Measurements from ENCODE around the gene NBPF1.
"Not testable (repeated sequence)": the region's sequence is repeated elsewhere in the genome, so short reads cannot be mapped to it uniquely, and the experiment has no call there.

NBPF1 gene

DNA sequence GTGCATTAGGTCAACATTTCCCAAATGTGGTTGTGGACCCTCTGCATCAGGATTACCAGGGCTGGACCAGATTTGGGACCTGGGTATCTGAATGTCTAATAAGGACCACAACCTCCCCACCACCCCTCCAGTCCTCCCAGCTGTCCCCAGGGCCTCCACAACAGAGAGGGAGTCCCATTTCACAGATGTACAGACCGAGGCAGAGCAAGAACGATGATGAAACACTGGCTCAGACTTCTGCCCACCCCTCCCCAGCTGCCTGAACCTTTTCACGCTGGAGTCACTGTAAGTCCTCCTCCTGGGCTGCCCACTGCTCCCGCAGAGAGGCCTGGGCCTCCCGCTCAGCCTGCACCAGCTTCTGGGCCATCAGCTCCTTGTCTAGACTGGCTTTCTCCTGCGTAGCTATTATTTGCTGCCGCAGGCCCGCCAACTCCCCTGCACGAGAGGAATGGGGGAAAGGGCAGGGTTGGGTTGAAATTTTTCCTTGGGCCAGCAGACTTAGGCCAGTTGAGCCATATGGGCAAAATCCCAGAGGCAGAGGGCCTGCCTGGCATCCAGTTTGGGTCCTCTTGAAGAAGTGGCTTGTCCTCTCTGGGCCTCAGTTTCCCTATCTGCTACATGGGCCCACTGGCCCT, 8.4 kb upstream of the NBPF1 start:
- DNase-seq = not testable (repeated sequence)

GRCh38 chr1:16621300-16621658, 7.9 kb upstream of the NBPF1 start:
- no peak for DNase-seq

DNA sequence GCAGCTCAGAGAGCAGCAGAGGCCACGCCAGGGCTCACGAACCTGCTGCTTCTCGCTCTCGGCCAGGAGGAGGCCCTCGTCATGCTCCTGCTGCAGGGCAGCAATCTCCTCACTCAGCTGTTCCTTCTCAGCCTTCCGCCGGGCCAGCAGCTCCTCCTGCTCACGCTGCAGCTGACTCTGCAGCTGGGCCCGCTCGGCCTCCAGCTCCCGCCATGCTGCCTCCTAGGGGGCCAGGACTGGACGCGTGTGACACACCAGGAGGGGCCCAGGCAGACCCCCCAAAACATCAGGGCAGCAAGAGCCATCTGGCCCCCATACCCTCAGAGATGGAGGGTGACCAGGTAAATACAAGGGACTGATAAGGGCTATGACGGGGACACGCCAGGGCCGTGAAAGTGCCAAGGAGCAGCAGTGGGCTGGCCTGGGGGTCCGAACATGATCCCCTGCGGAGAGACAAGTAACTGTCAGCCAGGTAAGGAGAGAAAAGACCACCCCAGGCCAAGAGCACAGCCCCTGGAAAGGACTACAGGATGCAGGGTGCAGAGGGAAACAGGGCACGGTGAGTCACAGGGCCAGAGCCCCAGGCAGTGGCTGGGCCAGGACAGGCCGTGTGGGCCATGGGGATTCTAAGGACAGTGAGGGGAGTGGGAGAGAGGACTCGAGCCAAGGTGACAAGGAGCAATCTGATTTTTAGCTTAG, 6.6 kb upstream of the NBPF1 start:
- DNase-seq = not testable (repeated sequence)

DNA sequence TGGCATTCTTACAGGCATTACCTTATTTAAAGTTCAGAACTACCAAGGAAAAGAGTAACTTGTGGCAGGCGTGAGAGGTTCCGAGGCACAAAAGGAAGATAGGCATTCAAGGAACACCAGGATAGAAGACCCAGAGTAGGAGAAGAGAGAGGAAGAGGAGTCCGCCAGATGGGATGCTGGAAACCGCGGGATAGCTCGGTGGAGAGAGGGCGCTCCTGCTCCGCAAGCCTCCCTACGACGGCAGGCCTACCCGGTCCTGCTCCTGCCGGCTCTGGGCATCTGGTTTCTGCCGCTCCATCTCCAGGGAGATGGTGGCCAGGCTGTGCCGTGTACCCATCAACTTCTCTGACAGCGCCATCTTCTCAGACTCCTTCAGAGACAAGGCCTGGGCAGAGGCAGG, 5.4 kb upstream of the NBPF1 start:
- peak in 1 of 2 experiments; percentile 43 for DNase-seq

DNA sequence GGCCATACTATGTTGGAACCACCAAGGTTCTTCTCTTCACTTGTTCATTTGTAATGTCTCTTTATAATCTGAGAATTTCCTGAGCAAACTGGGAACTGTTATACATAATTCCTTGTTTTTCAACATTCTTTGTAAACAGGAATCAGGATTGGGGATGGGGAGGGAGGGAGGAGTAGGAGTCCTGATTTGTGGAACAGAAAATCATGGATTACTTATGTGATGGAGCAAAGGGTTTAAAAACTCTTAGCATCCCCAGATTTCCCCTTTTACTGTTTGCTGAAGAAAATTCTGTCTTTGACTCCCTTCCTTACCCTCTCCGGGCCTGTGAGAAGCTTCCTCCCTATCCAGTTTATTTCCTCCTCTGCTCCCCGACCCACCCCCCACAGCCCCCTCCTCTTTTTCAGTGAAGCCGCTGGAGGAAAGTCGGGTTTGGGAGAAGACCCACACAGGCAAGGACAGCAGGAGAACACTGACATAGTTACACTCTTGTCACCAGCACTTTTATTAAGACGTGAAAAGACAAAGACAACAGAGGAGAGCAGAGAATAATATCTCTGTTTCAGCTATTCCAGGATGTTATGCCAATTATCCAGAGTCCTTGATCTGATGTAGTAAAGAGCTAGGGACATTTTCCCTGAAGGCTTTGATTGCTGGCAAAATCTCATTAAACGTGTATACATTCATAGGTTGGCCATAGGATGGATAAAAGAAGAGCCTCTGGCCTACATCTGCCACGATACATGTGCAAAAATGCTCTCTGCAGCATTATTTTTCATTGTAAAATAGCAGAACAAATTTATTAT, 4.6 kb upstream of the NBPF1 start:
- no peak for DNase-seq

GRCh38 chr1:16617114-16617631, 3.8 kb upstream of the NBPF1 start:
- no peak for DNase-seq

DNA sequence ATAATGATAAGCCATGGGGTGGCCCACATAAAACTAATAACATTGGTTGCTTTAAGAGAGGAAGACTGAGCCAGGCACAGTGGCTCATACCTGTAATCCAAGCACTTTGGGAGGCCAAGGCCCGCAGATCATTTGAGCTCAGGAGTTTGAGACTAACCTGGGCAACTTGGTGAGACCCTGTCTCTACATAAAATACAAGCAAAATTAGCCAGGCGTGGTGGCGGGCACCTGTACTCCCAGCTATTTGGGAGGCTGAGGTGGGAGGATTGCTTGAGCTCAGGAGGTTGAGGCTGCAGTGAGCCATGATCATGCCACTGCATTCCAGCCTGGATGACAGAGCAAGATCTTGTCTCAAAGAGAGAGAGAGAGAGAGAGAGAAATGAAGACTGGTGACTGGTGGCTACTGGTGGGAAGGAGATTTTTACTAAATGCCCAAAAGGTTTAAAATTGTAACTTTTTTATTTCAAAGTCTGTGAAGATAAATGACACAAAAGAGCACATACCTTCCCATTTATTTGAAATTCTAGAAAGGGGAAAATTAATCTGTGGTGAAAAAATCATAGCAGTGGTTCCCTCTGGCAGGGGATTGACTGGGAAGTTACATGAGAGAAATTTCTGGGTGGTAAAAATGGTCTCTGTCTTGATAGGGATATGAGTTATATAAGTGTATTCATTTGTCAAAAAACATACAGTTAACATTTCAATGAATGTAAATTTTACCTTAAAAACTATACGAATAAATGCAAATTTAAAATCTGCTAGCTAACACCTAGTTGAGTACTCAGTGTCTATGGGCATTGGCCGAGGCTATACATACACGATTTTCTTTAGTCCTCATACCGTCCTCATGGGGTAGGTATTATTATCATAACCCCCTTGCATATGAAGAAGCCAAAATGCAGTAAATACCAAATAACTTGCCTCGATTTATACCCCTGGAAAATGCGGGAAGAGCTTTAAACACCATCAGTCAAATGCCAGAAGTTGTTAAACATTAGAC, 2.2 kb upstream of the NBPF1 start:
- no peak for DNase-seq

- DNase-seq = no peak
Measured at GRCh38 chr1:16614361-16615252, 1.2 kb upstream of the NBPF1 start.

DNA sequence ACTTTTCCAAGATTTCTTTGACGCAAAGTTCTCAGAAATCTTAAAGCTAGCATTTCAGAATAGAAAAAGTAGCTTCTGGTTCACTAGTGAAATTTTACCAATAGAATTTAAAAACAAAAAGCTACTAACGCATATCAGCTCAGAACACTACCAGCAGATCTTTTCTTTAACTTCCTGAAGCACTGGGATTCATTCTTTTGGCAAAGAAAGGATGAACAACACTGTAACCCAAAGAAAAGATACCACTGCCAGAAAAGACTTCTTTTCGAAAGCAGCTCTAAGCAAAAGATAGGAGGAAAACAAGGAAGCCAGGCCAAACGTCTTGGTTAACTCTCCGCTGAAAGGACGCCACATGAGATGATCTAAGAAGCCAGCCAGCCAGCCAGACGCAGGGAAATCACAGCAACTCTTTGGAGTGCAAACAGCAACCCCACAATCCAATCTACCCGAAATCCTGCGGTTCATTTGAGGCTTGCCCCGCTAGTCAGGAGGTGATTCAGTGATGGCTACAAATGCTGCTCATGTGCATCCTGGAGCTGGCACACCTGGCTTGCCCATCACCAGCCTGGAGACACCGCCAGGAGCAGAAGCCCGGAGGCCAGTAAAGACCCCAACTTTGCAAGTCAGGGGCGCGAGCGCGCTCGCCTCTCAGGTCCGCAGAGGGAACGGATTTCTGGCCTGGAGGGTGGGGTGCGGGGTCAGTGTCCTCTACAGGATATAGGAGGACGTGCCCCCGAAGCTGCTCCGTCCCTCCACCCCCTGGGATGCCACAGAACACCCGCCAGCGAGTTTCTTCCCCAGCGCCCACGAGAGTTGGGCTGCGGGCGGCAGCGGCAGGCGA, 812 bp downstream of the NBPF1 start:
- peak in 1 of 2 experiments; percentile 69 for DNase-seq

DNA sequence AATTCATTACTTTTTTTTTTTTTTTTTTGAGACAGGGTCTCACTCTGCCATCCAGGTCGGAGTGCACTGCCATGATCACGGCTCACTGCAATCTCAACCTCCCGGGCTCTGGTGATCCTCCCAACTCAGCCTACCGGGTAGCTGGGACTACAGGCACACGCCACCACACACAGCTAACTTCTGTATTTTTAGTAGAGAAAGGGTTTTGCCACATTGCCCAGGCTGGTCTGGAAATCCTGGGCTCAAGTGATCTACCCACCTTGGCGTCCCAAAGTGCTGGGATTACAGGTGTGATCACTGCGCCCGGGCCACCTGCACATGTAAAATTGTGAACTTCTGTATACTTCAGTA, 1.4 kb downstream of the NBPF1 start:
- DNase-seq = not testable (repeated sequence)

DNA sequence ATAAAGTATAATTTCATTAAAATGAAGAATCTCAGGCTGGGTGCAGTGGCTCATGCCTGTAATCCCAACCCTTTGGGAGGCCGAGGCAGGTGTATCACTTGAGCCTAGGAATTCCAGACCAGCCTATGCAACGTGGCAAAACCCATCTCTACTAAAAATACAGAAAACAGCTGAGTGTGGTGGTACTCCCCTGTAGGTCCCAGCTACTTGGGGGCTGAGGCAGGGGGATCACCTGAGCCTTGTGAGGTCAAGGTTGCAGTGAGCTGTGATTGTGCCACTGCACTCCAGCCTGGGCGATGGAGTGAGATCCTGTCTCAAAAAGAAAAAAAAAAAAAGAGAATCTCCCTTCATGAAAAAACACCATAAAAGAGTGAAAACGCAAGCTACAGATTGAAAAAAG, 2.2 kb downstream of the NBPF1 start:
- not testable (repeated sequence) for DNase-seq

DNA sequence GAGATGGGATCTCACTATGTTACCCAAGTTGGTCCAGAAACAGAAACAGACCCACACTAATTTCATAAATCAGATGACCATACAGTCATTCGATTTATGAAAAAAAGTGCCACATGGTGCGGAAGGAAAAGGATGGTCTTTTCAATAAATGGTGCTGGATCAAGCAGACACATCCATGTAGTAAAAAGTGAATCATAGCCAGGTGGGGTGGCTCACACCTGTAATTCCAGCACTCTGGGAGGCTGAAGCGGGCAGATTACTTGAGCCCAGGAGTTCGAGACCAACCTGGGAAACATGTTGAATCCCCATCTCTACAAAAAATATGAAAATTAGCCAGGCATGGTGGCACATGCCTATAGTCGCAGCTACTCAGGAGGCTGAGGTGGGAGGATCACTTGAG, 2.8 kb downstream of the NBPF1 start:
- not testable (repeated sequence) for DNase-seq

DNA sequence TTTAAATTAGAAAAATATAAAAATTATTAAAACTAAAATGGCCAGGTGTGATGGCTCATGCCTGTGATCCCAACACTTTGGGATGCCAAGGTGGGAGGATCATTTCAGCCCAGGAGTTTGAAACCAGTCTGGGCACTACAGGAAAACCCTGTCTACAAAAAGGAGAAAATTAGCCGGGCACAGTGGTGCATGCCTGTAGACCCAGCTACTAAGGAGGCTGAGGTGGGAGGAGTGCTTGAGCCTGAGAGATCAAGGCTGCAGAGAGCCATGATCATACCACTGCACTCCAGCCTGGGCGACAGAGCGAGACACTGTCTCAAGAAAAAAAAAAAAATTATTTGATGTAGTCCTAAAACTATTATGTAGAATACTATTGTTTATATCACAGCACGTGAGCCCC, 3.6 kb downstream of the NBPF1 start:
- DNase-seq = not testable (repeated sequence)

GRCh38 chr1:16608838-16609560, 4.4 kb downstream of the NBPF1 start:
- DNase-seq = no peak

DNA sequence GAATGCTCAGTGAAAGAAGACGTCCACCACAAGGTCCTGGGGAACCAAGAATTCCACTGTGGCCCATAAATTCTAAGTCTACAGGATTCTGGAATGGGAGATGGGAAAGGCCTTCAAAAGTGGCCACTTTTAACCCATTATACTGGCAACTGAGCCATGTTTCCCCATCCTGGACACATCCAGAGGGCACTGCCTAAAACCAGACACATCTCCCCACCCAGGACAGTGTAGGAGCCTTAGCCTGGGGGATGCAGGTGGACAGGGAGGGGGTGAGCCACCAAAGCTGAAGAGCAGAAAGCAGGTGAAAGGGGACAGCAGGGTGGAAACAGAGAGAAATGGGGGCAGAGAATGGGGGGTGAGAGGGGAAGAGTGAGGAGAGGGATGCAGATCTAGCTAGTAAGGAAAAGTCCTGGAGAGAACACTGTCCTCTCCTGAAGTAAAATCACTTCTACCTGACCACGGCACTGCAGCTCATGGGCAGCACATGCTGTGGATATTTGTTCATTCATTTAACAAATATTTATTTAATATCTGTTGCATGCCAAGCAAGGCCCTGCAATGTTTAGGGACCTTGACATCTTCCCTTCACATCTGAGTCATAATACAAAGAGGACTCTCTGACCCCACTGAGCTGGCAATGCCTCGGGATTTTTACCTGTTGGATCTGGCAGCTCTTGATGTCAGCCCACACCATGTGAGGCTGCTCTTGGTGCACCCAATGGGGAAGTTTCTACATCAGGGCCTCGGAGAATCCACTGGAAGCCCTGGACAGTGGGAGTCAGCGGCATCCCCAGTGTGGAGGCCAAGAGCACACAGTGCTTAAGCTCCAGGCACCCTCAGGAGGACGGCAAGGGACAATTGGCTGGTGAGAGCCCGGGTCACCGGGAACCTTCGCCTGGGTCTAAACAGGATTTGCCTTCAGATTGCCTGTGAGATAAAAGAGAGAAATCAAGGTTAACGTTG, 5.2 kb downstream of the NBPF1 start:
- not testable (repeated sequence) for DNase-seq

DNA sequence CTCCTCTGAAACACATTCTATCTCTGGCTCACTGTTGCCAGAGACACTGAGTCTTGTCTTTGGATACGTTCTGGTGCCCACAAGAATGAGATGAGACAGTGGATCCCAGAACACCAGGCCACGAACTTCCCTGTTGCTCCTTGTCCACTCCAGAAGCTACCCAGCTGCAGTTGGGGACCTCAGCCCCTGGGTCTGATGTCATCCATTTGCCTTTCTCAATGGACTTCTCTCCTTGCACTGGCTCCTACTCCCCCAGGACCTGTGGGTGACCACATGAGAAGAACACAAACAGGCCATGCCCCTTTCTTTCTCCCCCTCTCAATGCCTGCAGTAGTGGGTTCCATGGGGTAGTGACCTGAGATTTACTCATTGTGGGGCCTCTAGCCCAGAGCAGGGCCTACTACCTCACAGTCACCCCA, 5.9 kb downstream of the NBPF1 start:
- no peak for DNase-seq

DNA sequence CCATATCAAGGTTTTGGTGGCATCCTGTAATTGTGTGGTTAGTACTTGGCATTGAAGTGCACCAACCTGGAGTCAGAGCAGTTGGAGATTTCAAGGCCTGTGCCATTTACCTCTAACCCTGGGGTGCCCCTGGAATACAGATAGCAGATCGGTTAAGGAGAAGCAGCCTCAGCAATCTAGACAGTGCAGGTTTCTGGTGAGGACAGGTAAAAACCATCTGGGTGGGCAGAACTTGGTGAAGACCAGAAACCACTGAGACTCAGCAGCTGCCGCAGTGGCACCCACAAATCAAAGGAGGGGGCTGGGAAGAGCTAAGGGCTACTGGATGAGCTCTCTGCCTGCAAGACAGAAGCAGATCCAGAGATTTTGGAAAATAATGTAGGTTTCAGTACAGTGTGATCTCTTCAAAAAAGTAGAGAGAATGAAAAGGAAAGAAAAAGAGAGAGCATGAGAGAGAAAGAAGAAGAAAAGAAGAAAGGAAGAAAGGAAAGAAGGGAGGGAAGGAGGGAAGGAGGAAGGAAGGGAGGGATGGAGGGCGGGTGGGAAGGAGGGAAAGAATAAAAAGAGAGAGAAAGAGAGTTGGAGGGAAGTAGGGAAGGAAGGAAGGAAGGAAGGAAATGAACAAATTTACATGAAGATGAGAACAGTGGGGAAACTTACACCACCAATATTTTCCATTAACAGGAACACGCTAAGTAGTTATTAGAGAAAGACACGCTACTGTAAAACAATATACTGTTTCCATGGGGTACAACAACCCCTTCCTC, 6.5 kb downstream of the NBPF1 start:
- DNase-seq = not testable (repeated sequence)
